Nephron (organoid): ENCODE data around the gene ATRNL1.

Experiments
- H3K27ac Mint-ChIP-seq, 3 experiments: 2 replicates each; pipeline ENCODE4 v1.8.0; 2020; ENCODE audit warnings: mixed read lengths in 3 of 3, mild to moderate bottlenecking in 2 of 3, moderate library complexity in 1 of 3
- H3K27me3 Mint-ChIP-seq: 2 replicates; pipeline ENCODE4 v1.8.0; 2021; ENCODE audit warnings: low read depth, mild to moderate bottlenecking, moderate library complexity, mixed read lengths
- H3K36me3 Mint-ChIP-seq: 2 replicates; pipeline ENCODE4 v1.8.0; 2020; ENCODE audit warnings: low read depth, mixed read lengths
- H3K4me1 Mint-ChIP-seq: 2 replicates; pipeline ENCODE4 v1.8.0; 2020; ENCODE audit warnings: mixed read lengths
- H3K4me3 Mint-ChIP-seq, 3 experiments: 2 replicates each; pipeline ENCODE4 v1.8.0; 2020; ENCODE audit warnings: mild to moderate bottlenecking in 3 of 3, mixed read lengths in 3 of 3, moderate library complexity in 2 of 3
- H3K9me3 Mint-ChIP-seq: 2 replicates; pipeline ENCODE4 v1.8.0; 2020; ENCODE audit warnings: mixed read lengths
- CTCF ChIP-seq, 3 experiments: fragments of 200-600 bp; sonication (generic); IDR thresholded peaks; one replicate each; pipeline ENCODE4 v1.5.0; 2021; ENCODE audit warnings: antibody characterized with exemption in 3 of 3; ENCODE audit not compliant: unreplicated experiment in 3 of 3

ATRNL1 gene

GRCh38 chr10:115141254-115141653 is 48.1 kb downstream of the ATRNL1 start:
- H3K27ac Mint-ChIP-seq: no peak overlapping the region
- no peak overlapping the region for H3K4me3 Mint-ChIP-seq
- H3K9me3 Mint-ChIP-seq: peaks cover 19% of the 10 kb centered on the region
- H3K36me3 Mint-ChIP-seq: peaks cover 40% of the 10 kb centered on the region
- H3K4me1 Mint-ChIP-seq: no peaks in the 10 kb centered on the region
- no peaks in the 10 kb centered on the region for H3K27me3 Mint-ChIP-seq
- TF ChIP-seq CTCF (IDR thresholded peaks at IDR 0.05; ENCODE audit: unreplicated experiment in 3 of 3): peak; percentile 30 to 61 (median 32)

GRCh38 chr10:115157357-115157756 is 64.2 kb downstream of the ATRNL1 start:
- H3K27ac Mint-ChIP-seq: no peak overlapping the region
- H3K27me3 Mint-ChIP-seq: no peaks in the 10 kb centered on the region
- H3K4me3 Mint-ChIP-seq: no peak overlapping the region
- H3K36me3 Mint-ChIP-seq: peaks cover 9% of the 10 kb centered on the region
- H3K4me1 Mint-ChIP-seq: no peaks in the 10 kb centered on the region
- TF ChIP-seq CTCF (IDR thresholded peaks at IDR 0.05; ENCODE audit: unreplicated experiment in 3 of 3): no peak
- H3K9me3 Mint-ChIP-seq: peaks cover 4% of the 10 kb centered on the region

GRCh38 chr10:115163129-115163528 is 70.0 kb downstream of the ATRNL1 start:
- no peak overlapping the region for H3K4me3 Mint-ChIP-seq
- no peaks in the 10 kb centered on the region for H3K27me3 Mint-ChIP-seq
- H3K4me1 Mint-ChIP-seq: no peaks in the 10 kb centered on the region
- H3K36me3 Mint-ChIP-seq: peaks cover 29% of the 10 kb centered on the region
- no peaks in the 10 kb centered on the region for H3K9me3 Mint-ChIP-seq
- no peak overlapping the region for H3K27ac Mint-ChIP-seq
- no peak for TF ChIP-seq CTCF (IDR thresholded peaks at IDR 0.05; ENCODE audit: unreplicated experiment in 3 of 3)

- Mint-ChIP-seq H3K27ac (no peak overlapping the region), H3K9me3 (no peaks in the 10 kb centered on the region), H3K27me3 (no peaks in the 10 kb centered on the region), H3K4me3 (no peak overlapping the region), H3K4me1 (no peaks in the 10 kb centered on the region), H3K36me3 (peaks cover 29% of the 10 kb centered on the region)
- no peak for TF ChIP-seq CTCF (IDR thresholded peaks at IDR 0.05; ENCODE audit: unreplicated experiment in 3 of 3)
Measured at GRCh38 chr10:115164220-115164619, 71.1 kb downstream of the ATRNL1 start.

GRCh38 chr10:115167751-115168150 is 74.6 kb downstream of the ATRNL1 start:
- no peak overlapping the region for H3K27ac Mint-ChIP-seq
- H3K27me3 Mint-ChIP-seq: no peaks in the 10 kb centered on the region
- H3K9me3 Mint-ChIP-seq: no peaks in the 10 kb centered on the region
- H3K4me3 Mint-ChIP-seq: no peak overlapping the region
- peaks cover 26% of the 10 kb centered on the region for H3K36me3 Mint-ChIP-seq
- no peaks in the 10 kb centered on the region for H3K4me1 Mint-ChIP-seq
- TF ChIP-seq CTCF (IDR thresholded peaks at IDR 0.05; ENCODE audit: unreplicated experiment in 3 of 3): no peak

GRCh38 chr10:115171392-115171960 is 78.3 kb downstream of the ATRNL1 start:
- H3K4me3 Mint-ChIP-seq: no peak overlapping the region
- peaks cover 17% of the 10 kb centered on the region for H3K36me3 Mint-ChIP-seq
- peak; percentile 35 to 59 (median 40) for TF ChIP-seq CTCF (IDR thresholded peaks at IDR 0.05; ENCODE audit: unreplicated experiment in 3 of 3)
- H3K4me1 Mint-ChIP-seq: no peaks in the 10 kb centered on the region
- no peaks in the 10 kb centered on the region for H3K9me3 Mint-ChIP-seq
- no peaks in the 10 kb centered on the region for H3K27me3 Mint-ChIP-seq
- no peak overlapping the region for H3K27ac Mint-ChIP-seq
